HFFc6 (cell line): ENCODE data around the gene FAM200A. TPM values are rescaled to one million over a fixed set of nuclear protein-coding genes. Genes with fewer than 3 reads are reported as not detected.

ENCODE experiments used
- DNase-seq: peaks from one replicate; pipeline ENCODE4 v3.0.0-alpha.2; 2018
- H3K27ac Mint-ChIP-seq: 2 replicates; pipeline ENCODE4 v1.8.0; 2020; ENCODE audit warnings: mild to moderate bottlenecking, mixed read lengths
- H3K27me3 Mint-ChIP-seq: 2 replicates; pipeline ENCODE4 v1.8.0; 2021; ENCODE audit warnings: mild to moderate bottlenecking, moderate library complexity, mixed read lengths; ENCODE audit not compliant: insufficient read depth
- H3K36me3 Mint-ChIP-seq: 2 replicates; pipeline ENCODE4 v1.8.0; 2021; ENCODE audit warnings: low read depth, mixed read lengths
- H3K4me1 Mint-ChIP-seq: 2 replicates; pipeline ENCODE4 v1.8.0; 2020; ENCODE audit warnings: low read depth, mixed read lengths
- H3K4me3 Mint-ChIP-seq: 2 replicates; pipeline ENCODE4 v1.8.0; 2020; ENCODE audit warnings: mild to moderate bottlenecking, moderate library complexity, mixed read lengths
- H3K9me3 Mint-ChIP-seq: 2 replicates; pipeline ENCODE4 v1.8.0; 2020; ENCODE audit warnings: mild to moderate bottlenecking, mixed read lengths
- total RNA-seq, 6 experiments: library from RNA; stranded (reverse); fragmentation: NEBNext Ultra II Directional; extraction: Animal tissue kit (Norgen Biotek cat#: 25700); gene quantifications; 2 replicates in 1 of 6; 3 replicates in 5 of 6; pipeline ENCODE4 v1.2.3, GENCODE V29; 2021
- TF ChIP-seq, protein P1 (sequence below): fragments of 200-600 bp; sonication (generic); IDR thresholded peaks from 2 replicates; pipeline ENCODE4 v1.5.0; 2021; ENCODE audit warnings: antibody characterized with exemption, mild to moderate bottlenecking

The FAM200A gene
- total RNA-seq, 6 experiments from 2014 or later: 3.6 to 5.5 (median 5.3) TPM

DNA sequence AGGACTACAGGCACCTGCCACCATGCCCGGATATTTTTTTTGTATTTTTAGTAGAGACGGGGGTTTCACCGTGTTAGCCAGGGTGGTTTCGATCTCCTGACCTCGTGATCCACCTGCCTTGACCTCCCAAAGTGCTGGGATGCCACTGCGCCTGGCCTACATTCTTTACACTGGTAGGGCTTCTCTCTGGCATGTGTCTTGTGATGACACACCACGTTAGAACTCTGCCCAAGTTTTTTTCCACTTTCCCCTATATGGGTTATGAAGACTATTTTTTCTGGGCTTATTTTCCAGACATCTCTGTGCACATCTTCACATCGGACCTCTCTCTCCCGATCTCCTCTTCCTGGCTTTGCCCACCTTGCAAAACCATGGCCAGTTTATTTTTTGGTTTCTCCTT lies 10.7 kb downstream of the FAM200A start:
- peaks cover 51% of the 10 kb centered on the region for H3K36me3 Mint-ChIP-seq
- no peak for DNase-seq
- TF ChIP-seq, protein P1, sequence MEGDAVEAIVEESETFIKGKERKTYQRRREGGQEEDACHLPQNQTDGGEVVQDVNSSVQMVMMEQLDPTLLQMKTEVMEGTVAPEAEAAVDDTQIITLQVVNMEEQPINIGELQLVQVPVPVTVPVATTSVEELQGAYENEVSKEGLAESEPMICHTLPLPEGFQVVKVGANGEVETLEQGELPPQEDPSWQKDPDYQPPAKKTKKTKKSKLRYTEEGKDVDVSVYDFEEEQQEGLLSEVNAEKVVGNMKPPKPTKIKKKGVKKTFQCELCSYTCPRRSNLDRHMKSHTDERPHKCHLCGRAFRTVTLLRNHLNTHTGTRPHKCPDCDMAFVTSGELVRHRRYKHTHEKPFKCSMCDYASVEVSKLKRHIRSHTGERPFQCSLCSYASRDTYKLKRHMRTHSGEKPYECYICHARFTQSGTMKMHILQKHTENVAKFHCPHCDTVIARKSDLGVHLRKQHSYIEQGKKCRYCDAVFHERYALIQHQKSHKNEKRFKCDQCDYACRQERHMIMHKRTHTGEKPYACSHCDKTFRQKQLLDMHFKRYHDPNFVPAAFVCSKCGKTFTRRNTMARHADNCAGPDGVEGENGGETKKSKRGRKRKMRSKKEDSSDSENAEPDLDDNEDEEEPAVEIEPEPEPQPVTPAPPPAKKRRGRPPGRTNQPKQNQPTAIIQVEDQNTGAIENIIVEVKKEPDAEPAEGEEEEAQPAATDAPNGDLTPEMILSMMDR: no peak
- no peaks in the 10 kb centered on the region for H3K4me1 Mint-ChIP-seq
- H3K9me3 Mint-ChIP-seq: peaks cover 64% of the 10 kb centered on the region
- H3K4me3 Mint-ChIP-seq: no peak overlapping the region
- no peak overlapping the region for H3K27ac Mint-ChIP-seq
- peaks cover 4% of the 10 kb centered on the region; the same call in 1 of the 2 replicates for H3K27me3 Mint-ChIP-seq

DNA sequence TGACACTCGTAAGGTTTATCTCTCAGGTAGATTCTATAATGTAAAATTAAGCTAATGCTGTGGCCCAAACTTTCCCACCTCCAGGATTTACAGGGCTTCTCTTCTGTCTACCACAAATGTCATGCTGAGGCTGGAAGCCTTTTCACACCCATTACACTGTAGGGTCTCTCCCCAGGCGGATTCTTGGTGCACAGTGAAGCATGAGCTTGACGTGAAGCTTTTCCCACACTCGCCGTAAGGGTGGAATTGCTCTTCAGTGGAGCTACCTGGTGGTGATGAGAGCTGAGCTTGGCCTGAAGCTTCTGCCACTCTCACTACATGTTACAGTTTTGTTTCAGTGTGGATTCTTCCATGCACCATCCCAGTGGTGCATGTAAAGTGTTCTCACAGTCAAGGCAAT lies 11.4 kb downstream of the FAM200A start:
- Mint-ChIP-seq H3K27me3 (peaks cover 6% of the 10 kb centered on the region; the same call in 1 of the 2 replicates), H3K36me3 (peaks cover 56% of the 10 kb centered on the region), H3K9me3 (peaks cover 64% of the 10 kb centered on the region), H3K4me3 (no peak overlapping the region), H3K27ac (no peak overlapping the region), H3K4me1 (no peaks in the 10 kb centered on the region)
- DNase-seq: no peak
- TF ChIP-seq, protein P1: no peak

DNA sequence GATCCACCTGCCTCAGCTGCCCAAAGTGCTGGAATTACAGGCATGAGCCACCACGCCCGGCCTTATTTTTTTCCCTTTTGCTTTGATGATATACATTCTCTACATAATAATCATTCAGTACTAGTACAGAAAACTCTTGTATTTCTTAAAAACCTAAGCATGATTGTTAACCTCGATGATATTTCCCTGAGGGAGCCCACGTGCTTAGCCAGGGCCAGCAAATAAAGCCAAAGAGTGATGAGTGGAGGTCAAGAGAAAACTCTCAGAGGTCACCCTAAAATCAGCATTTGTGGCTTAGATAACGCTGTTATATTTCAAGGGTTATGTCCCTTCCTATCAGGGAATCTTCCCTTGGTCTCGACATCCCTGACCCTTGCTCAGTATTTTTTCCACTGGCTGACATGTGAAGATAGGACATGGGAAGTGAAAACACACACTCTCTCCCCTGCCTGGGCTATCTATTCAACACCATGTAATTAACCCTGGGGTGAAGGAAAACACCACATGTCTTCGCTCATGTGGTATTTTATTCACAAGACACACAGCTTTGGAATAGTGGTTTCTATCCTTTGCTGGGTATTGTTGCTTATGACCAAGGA lies 12.6 kb downstream of the FAM200A start:
- Mint-ChIP-seq H3K36me3 (peaks cover 57% of the 10 kb centered on the region), H3K4me3 (no peak overlapping the region), H3K9me3 (peaks cover 67% of the 10 kb centered on the region), H3K27ac (no peak overlapping the region), H3K27me3 (peaks cover 6% of the 10 kb centered on the region; the same call in 1 of the 2 replicates), H3K4me1 (no peaks in the 10 kb centered on the region)
- TF ChIP-seq, protein P1: no peak
- DNase-seq: no peak

DNA sequence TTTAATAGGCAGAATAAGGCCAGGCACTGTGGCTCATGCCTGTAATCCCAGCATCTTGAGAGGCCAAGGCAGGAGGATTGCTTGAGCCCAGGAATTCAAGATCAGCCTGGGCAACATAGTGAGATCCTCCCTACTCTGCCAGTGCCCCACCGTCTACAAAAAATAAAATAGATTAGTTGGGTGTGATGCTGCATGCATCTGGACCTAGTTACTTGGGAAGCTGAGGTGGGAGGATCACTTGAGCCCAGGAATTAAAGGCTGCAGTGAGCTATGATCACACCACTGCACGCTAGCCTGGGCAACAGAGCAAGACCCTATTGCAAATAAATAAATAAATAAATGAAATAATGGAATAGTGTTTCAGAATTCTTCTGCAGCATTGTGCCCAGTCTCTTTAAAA lies 16.2 kb downstream of the FAM200A start:
- peaks cover 71% of the 10 kb centered on the region for H3K36me3 Mint-ChIP-seq
- H3K27ac Mint-ChIP-seq: no peak overlapping the region
- no peaks in the 10 kb centered on the region for H3K4me1 Mint-ChIP-seq
- DNase-seq: no peak
- no peak overlapping the region for H3K4me3 Mint-ChIP-seq
- H3K27me3 Mint-ChIP-seq: 0 out of 2 replicates have a peak, but pooled peaks cover 2% of the 10 kb centered on the region
- H3K9me3 Mint-ChIP-seq: peaks cover 70% of the 10 kb centered on the region
- TF ChIP-seq, protein P1: no peak

DNA sequence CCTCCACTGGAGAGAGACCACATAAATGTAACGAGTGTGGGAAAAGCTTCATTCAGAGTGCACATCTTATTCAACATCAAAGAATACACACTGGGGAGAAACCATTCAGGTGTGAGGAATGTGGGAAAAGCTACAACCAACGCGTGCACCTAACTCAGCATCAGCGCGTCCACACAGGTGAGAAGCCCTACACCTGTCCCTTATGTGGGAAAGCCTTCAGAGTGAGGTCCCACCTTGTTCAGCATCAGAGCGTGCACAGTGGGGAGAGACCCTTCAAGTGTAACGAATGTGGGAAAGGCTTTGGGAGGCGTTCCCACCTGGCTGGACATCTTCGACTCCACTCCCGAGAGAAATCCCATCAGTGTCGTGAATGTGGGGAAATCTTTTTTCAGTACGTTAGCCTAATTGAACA lies 20.6 kb downstream of the FAM200A start:
- no peak overlapping the region for H3K27ac Mint-ChIP-seq
- H3K9me3 Mint-ChIP-seq: peaks cover 72% of the 10 kb centered on the region
- TF ChIP-seq, protein P1: no peak
- H3K4me1 Mint-ChIP-seq: no peaks in the 10 kb centered on the region
- peaks cover 87% of the 10 kb centered on the region for H3K36me3 Mint-ChIP-seq
- no peak overlapping the region for H3K4me3 Mint-ChIP-seq
- H3K27me3 Mint-ChIP-seq: 0 out of 2 replicates have a peak, but pooled peaks cover 2% of the 10 kb centered on the region
- DNase-seq: peak; percentile 18
